Ovary (tissue), 9 donors: Measurements from ENCODE around the gene PPP1R3F. TPM values are rescaled to one million over a fixed set of nuclear protein-coding genes. Genes with fewer than 3 reads are reported as not detected.

Experiments used
- polyA plus RNA-seq, 2 donors: library from polyadenylated mRNA; stranded (reverse); fragments of 200-250 nt in 1 of 2; fragments of 350-450 nt in 1 of 2; fragmentation: Illumina TruSeq in 1 of 2; extraction: RNeasy Lipid Tissue Mini Kit (QIAGEN cat#74804) in 1 of 2; gene quantifications; one replicate each; pipeline ENCODE4 v1.2.3, GENCODE V29; 2013 to 2014
- total RNA-seq, 7 donors: library from RNA; depleted of rRNA in 2 of 7; stranded (reverse); fragments of >200 nt in 2 of 7; fragmentation: NEBNext Ultra II Directional in 3 of 7; extraction: Animal tissue kit (Norgen Biotek cat#: 25700) in 3 of 7; gene quantifications; one replicate each; pipeline versions ENCODE4 v1.1.0 to v1.2.4, GENCODE V29; 2016 to 2023
- donor health status: DM: no; HTN: no; CAD: no; lungs with moderate emphysema.
- donor health status: DM: no; HTN: no; CAD: no.
- donor health status: Bipolar disorder and iron deficiency.
- donor health status: DM: yes; HTN: yes; CAD: no.
- donor health status: DM: no; HTN: no; CAD: no.
- donor health status: DM: yes; HTN: yes; CAD: no.

PPP1R3F gene
- total and polyA plus RNA-seq, 9 donors, result 1.7 to 16.1 (median 12.3) TPM

Other genes with a start within 250 kb of the PPP1R3F start
- gene TFE3, start 226.4 kb upstream of the PPP1R3F start, total RNA-seq, result 10 to 100 TPM; 44.8 to 69.4 (median 57.3) TPM
- gene TFE3, start 226.4 kb upstream of the PPP1R3F start, polyA plus RNA-seq, result 10 to 100 TPM; 42.1 to 49.2 TPM
- 10 to 100 TPM in 3 of 7 donors, 1 to 10 TPM in 4; 3.3 to 11.2 (median 9.9) TPM for gene CCDC120, start 210.8 kb upstream of the PPP1R3F start, total RNA-seq
- gene CCDC120, start 210.8 kb upstream of the PPP1R3F start, polyA plus RNA-seq, result 1 to 10 TPM; 3.8 to 4.6 TPM
- gene PRAF2, start 195.8 kb upstream of the PPP1R3F start, total RNA-seq, result 10 to 100 TPM; 14.4 to 54.0 (median 29.3) TPM
- 10 to 100 TPM; 29.1 to 51.2 TPM for gene PRAF2, start 195.8 kb upstream of the PPP1R3F start, polyA plus RNA-seq
- 10 to 100 TPM; 55.3 to 89.7 (median 76.5) TPM for gene WDR45, start 189.9 kb upstream of the PPP1R3F start, total RNA-seq
- 10 to 100 TPM; 56.1 to 80.4 TPM for gene WDR45, start 189.9 kb upstream of the PPP1R3F start, polyA plus RNA-seq
- gene GPKOW, start 146.1 kb upstream of the PPP1R3F start, total RNA-seq, result 10 to 100 TPM; 17.2 to 25.5 (median 20.9) TPM
- gene GPKOW, start 146.1 kb upstream of the PPP1R3F start, polyA plus RNA-seq, result 10 to 100 TPM; 13.7 to 18.3 TPM
- 10 to 100 TPM in 1 of 7 donors, 1 to 10 TPM in 6; 1.3 to 22.5 (median 2.0) TPM for gene MAGIX, start 107.0 kb upstream of the PPP1R3F start, total RNA-seq
- under 1 TPM; 0.32 to 0.82 TPM for gene MAGIX, start 107.0 kb upstream of the PPP1R3F start, polyA plus RNA-seq
- gene PLP2, start 97.9 kb upstream of the PPP1R3F start, total RNA-seq, result 100 to 1,000 TPM in 5 of 7 donors, 10 to 100 TPM in 2; 16.3 to 116 (median 105) TPM
- 100 to 1,000 TPM in 1 of 2 donors, 10 to 100 TPM in 1; 92.6 to 244 TPM for gene PLP2, start 97.9 kb upstream of the PPP1R3F start, polyA plus RNA-seq
- gene PRICKLE3, start 83.4 kb upstream of the PPP1R3F start, total RNA-seq, result 10 to 100 TPM in 6 of 7 donors, 1 to 10 TPM in 1; 9.1 to 15.1 (median 11.5) TPM
- gene PRICKLE3, start 83.4 kb upstream of the PPP1R3F start, polyA plus RNA-seq, result 1 to 10 TPM; 3.5 to 5.5 TPM
- gene SYP, start 69.6 kb upstream of the PPP1R3F start, total RNA-seq, result 1 to 10 TPM in 6 of 7 donors, under 1 TPM in 1; 0.69 to 3.3 (median 1.3) TPM
- gene SYP, start 69.6 kb upstream of the PPP1R3F start, polyA plus RNA-seq, result 1 to 10 TPM; 1.9 to 3.1 TPM
- gene CACNA1F, start 36.5 kb upstream of the PPP1R3F start, total RNA-seq, result under 1 TPM in 5 of 7 donors, not detected in 2; 0.10 to 0.23 (median 0.15) TPM
- under 1 TPM; 0.02 to 0.32 TPM for gene CACNA1F, start 36.5 kb upstream of the PPP1R3F start, polyA plus RNA-seq
- gene CCDC22, start 34.3 kb upstream of the PPP1R3F start, total RNA-seq, result 10 to 100 TPM in 6 of 7 donors, 1 to 10 TPM in 1; 7.9 to 15.7 (median 11.5) TPM
- gene CCDC22, start 34.3 kb upstream of the PPP1R3F start, polyA plus RNA-seq, result 10 to 100 TPM in 1 of 2 donors, 1 to 10 TPM in 1; 2.8 to 10.8 TPM
- gene FOXP3, start 5.1 kb upstream of the PPP1R3F start, total RNA-seq, result under 1 TPM in 4 of 7 donors, not detected in 3; 0.10 to 0.60 (median 0.33) TPM
- under 1 TPM; 0.10 to 0.25 TPM for gene FOXP3, start 5.1 kb upstream of the PPP1R3F start, polyA plus RNA-seq
- not detected for gene GAGE10, start 33.9 kb downstream of the PPP1R3F start, total RNA-seq
- gene GAGE10, start 33.9 kb downstream of the PPP1R3F start, polyA plus RNA-seq, result not detected
- not detected for gene GAGE12J, start 52.2 kb downstream of the PPP1R3F start, total RNA-seq
- not detected for gene GAGE12J, start 52.2 kb downstream of the PPP1R3F start, polyA plus RNA-seq
- gene GAGE13, start 61.8 kb downstream of the PPP1R3F start, total RNA-seq, result under 1 TPM in 1 of 7 donors, not detected in 6; 0.69 TPM
- not detected for gene GAGE13, start 61.8 kb downstream of the PPP1R3F start, polyA plus RNA-seq